NCI-H2227 (cell line): Measurements from ENCODE around the gene TMEM106C.

Experiments
- DNase-seq: peaks from one replicate; lab custom pipeline; 2025; ENCODE audit not compliant: unreplicated experiment; lab: John Stamatoyannopoulos, UW

TMEM106C gene

GRCh38 chr12:47992776-47993175 lies 29.4 kb downstream of the TMEM106C start:
- no peak for DNase-seq

- no peak for DNase-seq
Measured at GRCh38 chr12:47993491-47993890, 30.1 kb downstream of the TMEM106C start.

GRCh38 chr12:47995981-47996401 lies 32.6 kb downstream of the TMEM106C start:
- DNase-seq = no peak

GRCh38 chr12:47997321-47997720 lies 33.9 kb downstream of the TMEM106C start:
- DNase-seq = no peak

GRCh38 chr12:47999816-48000215 lies 36.4 kb downstream of the TMEM106C start:
- no peak for DNase-seq

- DNase-seq = peak; percentile 69
Measured at GRCh38 chr12:48000878-48001504, 37.6 kb downstream of the TMEM106C start.

- DNase-seq = peak; percentile 30
Measured at GRCh38 chr12:48001505-48002413, 38.4 kb downstream of the TMEM106C start.

- DNase-seq = no peak
Measured at GRCh38 chr12:48002414-48002730, 39.0 kb downstream of the TMEM106C start.

- peak; percentile 24 for DNase-seq
Measured at GRCh38 chr12:48002773-48003218, 39.4 kb downstream of the TMEM106C start.

- DNase-seq = no peak
Measured at GRCh38 chr12:48003226-48004052, 40.0 kb downstream of the TMEM106C start.

GRCh38 chr12:48004053-48004941 lies 40.9 kb downstream of the TMEM106C start, which contains the start of gene COL2A1:
Gene COL2A1, minus strand, starts transcription at chr12:48004476. Its CDS starts 155 bp downstream, at chr12:48004321.
- DNase-seq = peak; percentile 23

GRCh38 chr12:48005001-48005749 lies 41.8 kb downstream of the TMEM106C start:
- DNase-seq = no peak

GRCh38 chr12:48005750-48006021 lies 42.3 kb downstream of the TMEM106C start:
- DNase-seq = no peak

- no peak for DNase-seq
Measured at GRCh38 chr12:48007206-48007605, 43.8 kb downstream of the TMEM106C start.

- DNase-seq = no peak
Measured at GRCh38 chr12:48008349-48008748, 45.0 kb downstream of the TMEM106C start.

- DNase-seq = no peak
Measured at GRCh38 chr12:48008950-48009349, 45.6 kb downstream of the TMEM106C start.

GRCh38 chr12:48009471-48009870 lies 46.1 kb downstream of the TMEM106C start:
- no peak for DNase-seq

- no peak for DNase-seq
Measured at GRCh38 chr12:48010366-48010970, 47.1 kb downstream of the TMEM106C start.

GRCh38 chr12:48012070-48012469 lies 48.7 kb downstream of the TMEM106C start:
- no peak for DNase-seq
